Measurements from ENCODE around the gene RUBCN.

DNA sequence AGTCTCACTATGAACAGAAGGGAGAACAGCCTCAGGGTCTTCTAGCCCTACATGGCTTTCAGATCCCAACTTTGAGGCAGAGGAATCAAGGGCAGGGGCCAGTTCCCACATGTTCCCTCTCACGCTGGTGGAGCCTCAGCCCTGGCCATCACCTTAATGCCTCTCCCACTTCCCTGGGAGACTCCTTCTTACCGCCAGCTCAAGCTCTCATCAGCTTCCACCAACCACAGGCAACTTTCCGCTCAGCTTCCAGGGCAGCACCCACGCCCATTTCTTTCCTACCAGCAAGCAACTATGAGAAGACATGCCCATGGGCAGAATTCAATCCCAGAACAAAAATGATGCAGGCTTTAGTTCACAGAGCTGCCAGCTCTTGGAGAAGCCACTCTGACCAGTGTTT, 63.5 kb downstream of the RUBCN start:
- TF ChIP-seq POLR2A (IDR thresholded peaks at IDR 0.05), result no peak
- TF ChIP-seq, protein P1, sequence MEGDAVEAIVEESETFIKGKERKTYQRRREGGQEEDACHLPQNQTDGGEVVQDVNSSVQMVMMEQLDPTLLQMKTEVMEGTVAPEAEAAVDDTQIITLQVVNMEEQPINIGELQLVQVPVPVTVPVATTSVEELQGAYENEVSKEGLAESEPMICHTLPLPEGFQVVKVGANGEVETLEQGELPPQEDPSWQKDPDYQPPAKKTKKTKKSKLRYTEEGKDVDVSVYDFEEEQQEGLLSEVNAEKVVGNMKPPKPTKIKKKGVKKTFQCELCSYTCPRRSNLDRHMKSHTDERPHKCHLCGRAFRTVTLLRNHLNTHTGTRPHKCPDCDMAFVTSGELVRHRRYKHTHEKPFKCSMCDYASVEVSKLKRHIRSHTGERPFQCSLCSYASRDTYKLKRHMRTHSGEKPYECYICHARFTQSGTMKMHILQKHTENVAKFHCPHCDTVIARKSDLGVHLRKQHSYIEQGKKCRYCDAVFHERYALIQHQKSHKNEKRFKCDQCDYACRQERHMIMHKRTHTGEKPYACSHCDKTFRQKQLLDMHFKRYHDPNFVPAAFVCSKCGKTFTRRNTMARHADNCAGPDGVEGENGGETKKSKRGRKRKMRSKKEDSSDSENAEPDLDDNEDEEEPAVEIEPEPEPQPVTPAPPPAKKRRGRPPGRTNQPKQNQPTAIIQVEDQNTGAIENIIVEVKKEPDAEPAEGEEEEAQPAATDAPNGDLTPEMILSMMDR (IDR thresholded peaks at IDR 0.05), result no peak
